IPS-NIHi11 (cell line): Measurements from ENCODE around the gene KAZN.

Experiments
- DNase-seq: peaks from one replicate; pipeline ENCODE4 v3.0.0; 2012; ENCODE audit warnings: mixed read lengths, low spot score

Gene KAZN

GRCh38 chr1:14913482-14914177, 315.1 kb downstream of the KAZN start:
- no peak for DNase-seq

DNA sequence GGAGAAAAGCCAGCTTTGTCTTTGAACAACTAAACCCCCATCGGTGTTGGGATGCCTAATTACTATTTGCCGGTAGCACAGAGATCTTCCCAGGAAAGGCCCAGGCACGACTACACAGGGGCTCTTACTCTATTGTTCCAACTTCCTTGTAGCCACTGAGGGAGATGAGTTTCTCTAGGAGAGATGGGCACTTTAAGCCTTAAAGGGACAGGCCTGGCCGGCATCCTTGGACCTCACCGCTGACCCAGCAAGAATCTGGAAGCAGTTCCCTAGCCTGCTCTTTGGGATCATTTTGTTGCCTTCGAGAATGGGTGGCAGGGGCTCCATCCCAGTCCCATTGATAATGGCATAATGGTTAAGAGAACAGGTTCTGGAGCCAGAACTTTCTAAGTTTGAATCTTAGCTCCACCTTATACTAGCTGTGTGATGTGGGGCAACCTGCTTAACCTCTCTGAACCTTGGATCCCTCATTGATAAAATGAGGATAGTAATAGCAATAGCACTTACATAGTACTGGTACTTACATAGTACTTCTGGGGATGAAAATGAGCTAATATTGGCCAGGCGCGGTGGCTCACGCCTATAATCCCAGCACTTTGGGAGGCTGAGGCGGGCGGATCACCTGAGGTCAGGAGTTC, 316.0 kb downstream of the KAZN start:
- DNase-seq, result no peak

- peak; percentile 87 for DNase-seq
Observed at GRCh38 chr1:14915356-14916054, 317.0 kb downstream of the KAZN start.

DNA sequence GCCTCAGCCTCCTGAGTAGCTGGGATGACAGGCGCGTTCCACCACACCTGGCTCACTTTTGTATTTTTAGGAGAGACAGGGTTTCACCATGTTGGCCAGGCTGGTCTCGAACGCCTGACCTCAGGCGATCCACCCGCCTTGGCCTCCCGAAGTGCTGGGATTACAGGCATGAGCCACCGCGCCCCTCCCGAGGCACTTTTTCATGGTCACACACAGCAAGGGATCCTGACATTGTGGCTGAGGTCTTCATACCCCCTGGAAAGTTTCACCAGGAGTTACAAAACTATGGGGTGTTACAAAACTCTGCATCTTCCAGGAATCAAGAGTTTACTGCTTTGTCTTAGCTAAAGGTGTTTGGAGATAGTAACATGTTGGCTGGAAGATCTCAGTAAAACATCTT, 320.8 kb downstream of the KAZN start:
- no peak for DNase-seq

- no peak for DNase-seq
Observed at GRCh38 chr1:14919751-14920150, 321.3 kb downstream of the KAZN start.

DNA sequence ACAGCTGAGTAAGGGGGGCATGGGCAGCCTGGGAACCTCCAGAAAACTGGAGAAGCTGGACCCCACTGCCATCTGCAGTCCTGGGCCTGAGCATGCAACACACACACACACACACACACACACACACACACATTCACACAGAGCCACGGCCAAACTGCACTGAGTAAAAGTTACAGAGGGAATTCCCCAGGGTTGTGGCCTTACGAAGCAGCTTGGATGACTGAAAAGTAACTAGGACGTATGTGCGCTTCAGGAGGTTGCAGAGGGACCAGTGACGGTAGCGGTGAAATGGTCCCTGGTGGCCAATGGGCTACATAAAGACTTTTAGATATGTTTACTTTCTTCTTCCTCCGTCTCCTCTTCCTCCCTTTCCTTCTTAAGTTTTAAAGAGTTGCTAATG, 322.6 kb downstream of the KAZN start:
- DNase-seq, result no peak

- no peak for DNase-seq
Observed at GRCh38 chr1:14922942-14923726, 324.6 kb downstream of the KAZN start.

DNA sequence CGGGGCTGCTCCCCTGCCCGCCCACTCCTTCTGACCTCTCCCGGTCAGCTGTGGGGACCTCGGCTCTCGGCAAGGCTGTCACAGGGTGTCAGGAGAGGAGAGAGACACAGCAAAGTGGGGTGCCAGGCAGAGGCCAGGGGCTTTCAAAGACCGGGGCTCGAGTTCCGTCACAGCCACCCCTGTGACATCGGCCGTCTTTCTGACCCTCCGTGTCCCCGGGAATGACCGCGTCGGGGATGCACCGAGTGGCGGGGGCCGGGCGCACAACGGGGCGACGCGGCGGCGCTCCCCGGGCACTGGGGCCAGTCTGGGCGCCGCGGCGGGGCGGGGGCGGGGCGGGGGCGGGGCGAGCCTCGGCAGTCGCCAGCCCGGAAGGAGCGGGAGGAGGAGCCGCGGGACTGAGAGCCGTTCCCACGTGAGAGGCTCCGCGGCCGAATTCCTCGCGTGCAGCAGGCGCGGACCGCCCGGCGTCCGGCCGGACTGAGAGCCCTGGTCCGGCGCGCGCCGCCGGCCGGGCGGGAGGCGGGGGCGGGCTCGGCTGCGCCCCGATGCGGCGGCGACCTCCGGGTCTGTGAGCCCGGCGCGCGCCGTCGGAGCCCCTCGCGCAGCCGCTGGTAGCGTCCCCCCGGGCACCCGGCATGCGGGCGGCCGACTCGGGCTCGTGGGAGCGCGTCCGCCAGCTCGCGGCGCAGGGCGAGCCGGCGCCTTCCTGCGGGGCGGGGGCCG, 325.4 kb downstream of the KAZN start:
- peak; percentile 92 for DNase-seq

DNA sequence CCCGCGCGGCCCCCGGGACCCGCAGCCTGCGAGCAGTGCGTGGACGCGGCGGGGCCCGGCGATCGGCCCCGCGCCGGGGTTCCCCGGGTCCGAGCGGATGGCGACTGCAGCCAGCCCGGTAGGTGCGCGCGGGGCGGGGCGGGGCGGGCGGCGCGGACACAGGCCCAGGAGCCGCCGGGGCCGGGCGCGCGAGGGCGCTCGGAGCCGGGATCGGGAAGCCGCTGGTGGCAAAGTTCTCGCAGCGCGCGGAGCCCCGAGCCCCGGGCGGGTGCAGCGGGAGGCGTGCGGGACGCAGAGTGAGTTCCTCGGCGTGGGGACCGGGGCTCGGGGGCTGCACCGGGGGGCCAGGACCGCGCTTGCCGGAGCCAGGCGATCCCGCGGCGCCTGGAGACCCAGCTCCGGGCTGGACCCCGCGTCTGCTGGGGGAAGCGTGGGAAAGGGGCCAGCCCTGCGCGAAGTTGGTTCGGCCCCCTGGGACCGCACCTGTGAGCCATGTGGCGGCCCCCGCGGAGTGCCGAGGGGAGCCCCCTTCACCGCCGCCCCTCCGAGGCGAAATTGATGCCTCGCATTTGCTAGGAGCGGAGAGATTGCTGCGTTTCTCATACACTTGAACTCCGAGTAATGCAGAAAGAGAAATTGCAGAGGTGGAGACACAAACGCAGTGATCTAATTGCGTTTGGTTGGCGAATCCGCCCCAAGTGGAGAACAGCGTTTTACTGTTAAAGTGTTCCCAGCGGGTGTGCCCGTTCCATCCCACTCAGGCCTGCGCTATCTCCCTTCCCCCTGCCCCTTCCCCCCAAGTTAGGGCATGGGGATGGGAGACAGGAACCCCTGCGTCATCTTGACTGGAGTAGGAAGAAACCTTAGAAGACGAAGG, 326.2 kb downstream of the KAZN start:
- peak; percentile 78 for DNase-seq

DNA sequence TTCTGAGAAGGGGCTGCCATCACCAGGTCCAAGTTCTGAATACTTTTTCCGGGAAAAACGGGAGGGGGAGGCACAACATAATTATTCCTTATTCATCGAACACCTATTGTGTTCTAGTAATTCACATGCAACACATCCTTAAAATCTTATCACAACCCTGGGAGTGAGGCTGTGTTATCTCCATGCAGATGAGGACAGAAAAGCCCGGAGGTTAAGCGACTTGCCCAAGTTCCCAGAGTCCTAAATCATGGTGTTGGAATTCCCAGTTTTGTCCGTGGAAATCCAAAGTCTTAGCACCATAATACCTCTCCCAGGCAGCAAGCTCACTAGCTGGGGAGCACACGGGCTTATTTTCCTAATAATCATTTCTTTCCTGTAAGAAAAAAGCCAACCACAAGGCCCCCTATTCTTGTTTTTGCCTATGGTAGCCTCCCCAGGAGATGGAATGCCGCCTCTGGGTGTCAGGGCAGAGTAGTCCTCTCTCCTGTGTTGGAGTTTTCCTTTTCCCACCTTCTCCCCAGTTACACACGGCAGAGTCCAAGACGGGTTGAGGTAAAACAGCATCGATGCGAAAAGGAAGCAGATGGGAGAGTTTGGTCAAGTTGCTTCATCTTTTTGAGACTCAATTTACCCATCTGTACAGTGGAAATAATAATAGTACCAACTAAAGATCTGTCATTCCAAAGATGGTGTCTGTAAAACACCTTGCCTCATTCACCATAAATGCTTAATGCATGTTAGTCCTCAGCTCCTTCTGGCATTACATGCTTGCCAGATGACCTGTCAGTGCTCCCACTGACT, 327.1 kb downstream of the KAZN start:
- no peak for DNase-seq

DNA sequence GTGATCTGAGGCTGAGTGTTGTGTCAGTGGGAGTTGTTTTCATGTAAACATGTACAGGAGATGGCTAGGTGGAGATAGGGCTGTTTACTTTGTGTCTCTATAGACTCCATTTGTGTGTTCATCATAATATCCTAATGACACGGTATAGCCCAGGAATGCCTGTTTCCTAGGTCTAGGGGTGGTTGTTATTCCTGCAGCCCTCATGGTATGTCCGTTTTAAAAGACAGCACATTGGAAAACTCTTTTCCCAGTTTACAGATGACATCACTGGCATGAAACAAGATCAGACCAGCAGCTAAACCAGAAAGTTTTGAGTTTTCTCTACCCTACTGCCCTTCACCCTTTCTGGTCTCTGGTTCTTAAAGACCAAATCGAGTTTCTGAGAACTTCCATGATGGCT, 327.7 kb downstream of the KAZN start:
- DNase-seq, result no peak

- DNase-seq, result no peak
Observed at GRCh38 chr1:14926818-14927575, 328.5 kb downstream of the KAZN start.

DNA sequence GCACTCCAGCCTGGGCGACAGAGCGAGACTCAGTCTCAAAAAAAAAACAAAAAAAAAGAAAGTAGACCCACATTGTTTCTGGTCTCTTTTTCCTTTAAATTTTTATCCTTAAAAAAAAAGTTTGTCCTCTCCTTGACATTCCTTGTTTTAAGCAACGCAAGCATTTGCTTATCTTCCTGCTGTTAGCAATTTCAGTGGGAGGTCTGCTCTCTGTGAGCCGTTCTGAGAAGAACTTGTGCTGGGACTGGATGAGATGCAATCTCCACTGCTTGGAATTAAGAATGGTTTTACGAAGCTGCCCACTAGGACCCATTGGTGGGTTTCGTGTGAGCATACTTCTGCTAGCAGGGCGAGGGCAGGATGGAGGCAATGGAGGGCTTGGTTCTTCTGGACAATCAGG, 329.9 kb downstream of the KAZN start:
- DNase-seq, result no peak

DNA sequence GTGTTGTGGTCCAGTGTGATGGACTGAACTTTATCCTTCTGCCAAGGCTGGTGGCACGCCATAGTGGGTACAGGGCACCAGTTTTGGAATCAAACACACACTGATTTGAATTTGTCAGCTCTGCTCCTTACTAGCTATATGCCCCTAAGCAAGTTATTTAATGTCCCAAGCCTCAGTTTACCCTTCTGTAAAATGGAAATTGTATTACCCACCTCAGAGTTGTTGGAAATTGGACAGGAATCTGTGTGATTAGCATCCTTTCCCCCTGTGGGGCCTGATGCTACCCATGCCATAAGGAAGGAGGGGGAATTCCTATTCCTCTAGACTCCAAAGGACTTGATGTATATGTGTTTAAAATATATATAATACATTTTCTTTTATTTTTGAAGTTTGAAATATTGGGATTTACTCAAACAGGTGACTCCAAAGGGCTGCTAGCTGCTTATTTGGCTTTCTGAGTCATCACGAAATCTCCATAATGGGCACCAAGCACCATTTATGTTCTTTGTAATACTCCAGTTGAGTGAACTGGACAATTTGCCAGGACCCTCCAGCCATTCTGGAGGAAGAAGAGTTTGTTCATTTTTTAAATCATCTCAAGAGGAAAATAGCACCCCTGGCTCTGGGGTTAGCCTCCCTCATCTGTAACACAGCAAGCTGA, 330.5 kb downstream of the KAZN start:
- DNase-seq, result no peak

DNA sequence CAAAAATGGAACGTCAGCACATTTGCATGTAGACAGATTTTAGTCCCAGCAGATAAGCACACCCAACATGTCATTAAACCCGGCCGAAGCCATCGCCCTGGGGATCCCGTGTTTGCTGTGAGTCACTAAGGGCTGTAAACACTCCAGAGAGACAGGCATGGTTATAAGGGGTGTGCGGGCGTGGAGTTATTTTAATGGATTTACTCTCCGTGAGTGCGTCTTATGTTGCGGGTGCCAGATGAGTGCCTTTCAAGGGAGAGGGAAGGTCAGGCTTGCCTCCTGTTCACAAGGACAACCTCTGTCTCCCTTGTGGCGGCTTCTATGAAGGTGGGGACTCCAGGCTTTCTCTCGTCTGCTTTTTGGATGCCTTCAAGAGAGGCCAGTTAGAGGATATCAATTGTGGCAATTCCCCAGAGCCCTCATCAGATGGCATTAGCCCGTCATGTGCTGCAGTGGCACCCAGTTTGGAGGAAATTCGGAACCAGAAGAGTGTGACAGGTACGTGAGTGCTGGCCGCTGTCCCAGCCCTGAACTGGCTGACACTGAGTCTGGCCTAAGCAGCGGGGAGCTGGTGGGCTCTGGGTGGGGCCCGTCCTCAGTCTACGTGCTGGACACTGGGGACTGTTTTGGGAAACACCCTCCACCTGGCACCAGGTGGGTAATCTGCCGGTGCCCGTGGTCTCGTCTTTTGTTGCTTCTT, 331.2 kb downstream of the KAZN start:
- DNase-seq, result no peak

- DNase-seq, result no peak
Observed at GRCh38 chr1:14930247-14930965, 331.9 kb downstream of the KAZN start.

DNA sequence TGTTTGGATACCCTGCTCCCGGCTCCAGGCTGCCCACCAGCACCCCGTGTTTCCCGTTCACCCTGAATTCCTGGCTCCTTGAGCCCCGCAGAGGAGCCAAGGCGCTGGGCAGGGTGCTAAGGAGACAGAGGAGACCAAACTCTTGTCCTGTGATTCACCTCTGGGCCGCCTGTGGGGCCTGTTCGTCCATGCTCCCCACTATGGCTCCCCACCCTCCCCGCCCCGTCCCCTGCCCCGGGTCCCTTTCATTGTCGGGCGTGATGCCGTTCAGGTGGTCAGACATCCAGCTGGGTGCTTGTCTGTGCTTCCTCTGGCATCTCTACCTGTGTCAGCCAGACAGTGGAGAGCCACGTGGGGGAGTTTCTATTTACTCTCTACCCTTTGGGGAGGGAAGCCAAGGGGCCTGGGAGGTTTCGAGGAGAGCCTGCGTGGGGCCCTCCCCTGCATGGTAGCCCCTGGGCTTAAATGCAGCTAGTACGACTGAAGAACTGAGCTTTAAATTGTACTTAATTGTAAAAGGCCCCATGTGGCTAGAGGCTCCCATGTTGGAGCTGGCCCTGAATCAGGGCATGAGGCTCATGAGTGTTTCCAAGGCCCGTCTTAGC, 333.7 kb downstream of the KAZN start:
- no peak for DNase-seq
